Skeletal muscle satellite cell (primary cell): ENCODE results near the gene TMEM101.
"Not testable (repeated sequence)": the region's sequence is repeated elsewhere in the genome, so short reads cannot be mapped to it uniquely, and the experiment has no call there.

ENCODE experiments used
- H3K27me3 ChIP-seq: 2 replicates; pipeline ENCODE4 v1.7.0; 2013; ENCODE audit warnings: low read length; ENCODE audit not compliant: control insufficient read depth, insufficient read depth
- H3K36me3 ChIP-seq: 2 replicates; pipeline ENCODE4 v1.7.0; 2013; ENCODE audit warnings: mild to moderate bottlenecking, control low read depth, low read length; ENCODE audit not compliant: insufficient read depth
- H3K4me1 ChIP-seq: 2 replicates; pipeline ENCODE4 v1.7.0; 2013; ENCODE audit warnings: low read length; ENCODE audit not compliant: control insufficient read depth, insufficient read depth
- H3K4me2 ChIP-seq: 2 replicates; pipeline ENCODE4 v1.7.0; 2013; ENCODE audit warnings: mild to moderate bottlenecking, low read length
- H3K4me3 ChIP-seq: 2 replicates; pipeline ENCODE4 v1.7.0; 2013; ENCODE audit warnings: low read length
- H3K9ac ChIP-seq: 2 replicates; pipeline ENCODE4 v1.7.0; 2013; ENCODE audit warnings: mild to moderate bottlenecking, low read depth, low read length, moderate library complexity
- H3K9me3 ChIP-seq: replicated peaks from 2 replicates; pipeline ENCODE4 v1.7.0; 2013; ENCODE audit warnings: mild to moderate bottlenecking, control low read depth, low read length

The TMEM101 gene

DNA sequence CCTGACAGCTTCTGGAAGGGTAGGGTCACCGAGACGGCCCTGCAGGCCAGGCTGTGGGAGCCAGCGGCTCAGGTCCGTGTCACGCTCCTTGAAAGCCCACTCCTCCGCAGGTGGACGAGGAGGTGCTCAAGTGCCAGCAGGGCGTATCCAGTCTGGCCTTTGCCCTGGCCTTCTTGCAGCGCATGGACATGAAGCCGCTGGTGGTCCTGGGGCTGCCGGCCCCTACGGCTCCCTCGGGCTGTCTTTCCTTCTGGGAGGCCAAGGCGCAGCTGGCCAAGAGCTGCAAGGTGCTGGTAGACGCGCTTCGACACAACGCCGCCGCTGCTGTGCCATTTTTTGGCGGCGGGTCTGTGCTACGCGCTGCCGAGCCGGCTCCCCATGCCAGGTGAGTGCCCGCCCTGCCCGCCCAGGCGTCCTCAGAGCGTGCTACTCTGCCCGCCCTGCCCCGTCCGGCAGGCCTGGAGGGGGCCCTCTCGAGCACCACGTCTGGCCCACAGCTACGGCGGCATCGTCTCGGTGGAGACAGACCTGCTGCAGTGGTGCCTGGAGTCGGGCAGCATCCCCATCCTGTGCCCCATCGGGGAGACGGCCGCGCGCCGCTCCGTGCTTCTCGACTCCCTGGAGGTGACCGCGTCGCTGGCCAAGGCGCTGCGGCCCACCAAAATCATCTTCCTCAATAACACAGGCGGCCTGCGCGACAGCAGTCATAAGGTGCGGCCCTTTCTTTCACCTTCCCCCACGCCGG is 9.1 kb downstream of the TMEM101 start:
- Histone ChIP-seq H3K27me3 (no peaks in the 10 kb centered on the region), H3K36me3 (peaks cover 23% of the 10 kb centered on the region), H3K4me1 (peaks cover 64% of the 10 kb centered on the region)

DNA sequence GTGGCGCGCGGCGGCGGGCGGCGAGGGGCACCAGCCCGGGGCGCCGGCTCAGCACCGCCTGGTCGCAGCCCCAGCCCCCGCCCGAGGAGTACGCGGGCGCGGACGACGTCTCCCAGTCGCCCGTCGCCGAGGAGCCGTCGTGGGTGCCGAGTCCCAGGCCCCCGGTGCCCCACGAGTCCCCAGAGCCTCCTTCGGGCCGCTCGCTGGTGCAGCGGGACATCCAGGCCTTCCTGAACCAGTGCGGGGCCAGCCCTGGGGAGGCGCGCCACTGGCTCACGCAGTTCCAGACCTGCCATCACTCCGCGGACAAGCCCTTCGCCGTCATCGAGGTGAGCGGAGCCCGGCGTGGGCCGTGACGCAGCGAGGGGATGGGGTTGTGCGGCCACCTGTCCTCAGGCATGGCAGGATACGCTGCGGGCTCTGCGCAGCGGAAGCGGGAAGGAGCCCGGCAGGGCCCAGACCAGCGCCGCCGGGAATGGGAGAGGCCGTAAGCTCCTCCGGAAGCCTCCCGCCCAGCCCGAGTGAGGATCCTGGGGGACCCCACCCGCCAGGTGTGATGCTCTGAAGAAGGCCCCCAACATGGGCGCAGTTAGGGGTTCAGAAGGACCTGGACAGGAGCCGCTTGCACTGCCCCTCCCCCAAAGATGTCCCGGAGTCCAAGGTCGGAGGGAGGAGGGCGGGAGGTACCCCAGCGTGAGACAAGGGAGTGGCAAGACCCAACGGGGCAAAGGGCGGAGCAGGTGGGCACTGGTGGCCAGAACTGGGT is 9.8 kb downstream of the TMEM101 start:
- no peaks in the 10 kb centered on the region for H3K27me3 ChIP-seq
- peaks cover 64% of the 10 kb centered on the region for H3K4me1 ChIP-seq
- H3K9me3 ChIP-seq, result no peaks in the 10 kb centered on the region
- peak overlapping the region; percentile 76 for H3K9ac ChIP-seq
- peaks cover 23% of the 10 kb centered on the region for H3K36me3 ChIP-seq
- H3K4me2 ChIP-seq, result peak overlapping the region; percentile 97
- H3K4me3 ChIP-seq, result peak overlapping the region; percentile 82

More for the DNA sequence above, 9.1 kb downstream of the TMEM101 start:
- Histone ChIP-seq H3K4me3 (peak overlapping the region; percentile 82), H3K9me3 (no peaks in the 10 kb centered on the region), H3K9ac (peak overlapping the region; percentile 76), H3K4me2 (peak overlapping the region; percentile 97)

DNA sequence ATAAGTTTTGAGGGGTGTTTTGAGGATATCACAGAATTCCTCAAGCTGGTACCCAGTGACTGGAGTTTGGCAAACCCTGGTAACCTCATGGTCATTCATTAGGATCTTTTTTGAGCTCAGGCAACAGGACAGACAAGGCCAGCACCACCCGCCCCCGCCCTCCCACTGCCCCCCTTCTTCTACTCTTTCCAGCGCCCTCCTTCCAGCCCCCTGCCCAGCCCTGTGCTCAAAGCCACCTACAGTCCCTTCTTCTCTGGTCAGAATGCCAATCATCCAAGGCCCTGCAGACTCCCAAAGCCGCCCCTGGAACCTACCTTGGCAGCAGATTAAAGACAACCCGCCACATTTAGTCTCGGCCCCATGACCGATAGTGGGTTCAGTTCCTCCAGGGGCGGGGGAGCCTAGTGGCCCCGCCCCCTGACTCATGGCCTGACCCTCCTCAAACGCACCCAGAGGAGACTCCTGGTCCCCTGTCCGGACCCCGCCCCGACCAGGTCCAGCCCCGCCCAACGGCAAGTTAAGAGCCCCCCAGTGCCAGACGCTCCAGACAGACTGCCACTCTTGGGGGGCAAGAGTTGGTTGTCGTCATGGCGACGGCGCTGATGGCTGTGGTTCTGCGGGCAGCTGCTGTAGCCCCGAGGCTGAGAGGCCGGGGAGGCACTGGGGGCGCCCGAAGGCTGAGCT is 10.5 kb downstream of the TMEM101 start, which contains the start of gene NAGS:
Gene NAGS, plus strand, starts transcription at position 546 of the 684 bp plus-strand sequence. Its CDS starts 42 bp downstream, at position 588.
- H3K36me3 ChIP-seq, result peaks cover 19% of the 10 kb centered on the region

DNA sequence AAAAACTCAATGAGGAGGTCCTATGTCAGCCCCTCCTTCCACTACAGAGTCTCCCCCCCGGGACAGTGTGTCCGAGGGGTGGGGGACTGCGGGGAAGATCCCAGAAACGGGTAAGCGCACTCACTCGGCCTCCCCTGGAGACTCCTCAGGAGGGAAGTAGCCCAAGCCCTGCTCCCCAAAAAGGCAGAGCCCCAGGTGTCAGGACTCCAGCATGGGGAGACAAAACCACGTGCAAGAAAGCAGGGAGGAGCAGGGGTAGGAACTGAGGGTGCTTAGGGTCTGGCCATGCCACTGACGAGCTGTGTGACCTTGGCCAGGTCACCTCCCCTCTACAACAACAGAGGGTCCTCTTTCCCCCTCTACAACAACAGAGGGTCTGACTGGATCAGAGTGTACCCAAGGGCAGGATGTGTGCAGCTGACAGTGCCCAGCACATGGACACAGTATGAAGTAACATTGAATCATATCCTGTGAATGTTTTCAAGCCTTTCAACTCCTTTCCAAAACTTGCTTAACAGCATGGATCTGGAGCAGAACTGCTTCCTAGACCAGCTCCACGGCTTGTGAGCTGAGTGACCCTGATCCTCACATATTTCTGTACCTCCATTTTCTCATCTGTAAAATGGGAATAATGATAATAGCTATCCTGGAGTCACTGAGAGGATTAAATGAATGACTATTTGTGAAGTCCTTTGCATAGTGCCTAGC is 12.5 kb downstream of the TMEM101 start:
- Histone ChIP-seq H3K9me3 (no peaks in the 10 kb centered on the region), H3K4me1 (peaks cover 51% of the 10 kb centered on the region), H3K4me2 (peak overlapping the region; percentile 46), H3K4me3 (no peak overlapping the region), H3K36me3 (peaks cover 2% of the 10 kb centered on the region), H3K27me3 (no peaks in the 10 kb centered on the region), H3K9ac (peak overlapping the region; percentile 40)

More for the DNA sequence above, 10.5 kb downstream of the TMEM101 start, which contains the start of gene NAGS:
- peak within 1 kb of the TSS; percentile 82 for H3K4me3 ChIP-seq
- H3K4me1 ChIP-seq, result peaks cover 60% of the 10 kb centered on the region
- peak within 1 kb of the TSS; percentile 97 for H3K4me2 ChIP-seq
- no peaks in the 10 kb centered on the region for H3K9me3 ChIP-seq
- no peaks in the 10 kb centered on the region for H3K27me3 ChIP-seq
- peak within 1 kb of the TSS; percentile 76 for H3K9ac ChIP-seq

DNA sequence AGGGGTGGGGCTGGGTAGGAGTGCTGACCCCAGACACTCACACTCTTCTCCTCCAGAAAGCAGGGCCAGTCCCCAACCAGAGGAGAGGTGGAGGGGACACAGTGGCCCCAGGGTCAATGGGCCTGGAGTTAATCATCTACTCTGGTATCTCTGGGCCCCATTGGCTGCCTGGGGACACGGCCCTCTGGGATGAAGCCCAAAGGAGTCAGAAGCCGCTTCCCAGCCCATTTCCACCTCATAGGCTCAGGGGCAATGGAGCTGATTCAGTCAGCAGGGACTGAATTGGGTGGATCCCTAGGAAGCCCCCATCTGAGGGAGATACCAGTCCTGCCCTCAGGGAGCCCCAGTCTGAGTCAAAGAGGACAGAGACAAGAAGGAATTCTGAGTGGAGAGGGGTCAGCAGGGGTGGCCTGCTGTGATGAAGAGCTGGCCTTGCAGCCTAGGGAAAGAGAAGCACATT is 13.3 kb downstream of the TMEM101 start:
- Histone ChIP-seq H3K4me2 (no peak overlapping the region), H3K9me3 (no peaks in the 10 kb centered on the region), H3K9ac (peak overlapping the region; percentile 40), H3K27me3 (no peaks in the 10 kb centered on the region), H3K4me3 (no peak overlapping the region), H3K4me1 (peaks cover 47% of the 10 kb centered on the region), H3K36me3 (no peaks in the 10 kb centered on the region)

DNA sequence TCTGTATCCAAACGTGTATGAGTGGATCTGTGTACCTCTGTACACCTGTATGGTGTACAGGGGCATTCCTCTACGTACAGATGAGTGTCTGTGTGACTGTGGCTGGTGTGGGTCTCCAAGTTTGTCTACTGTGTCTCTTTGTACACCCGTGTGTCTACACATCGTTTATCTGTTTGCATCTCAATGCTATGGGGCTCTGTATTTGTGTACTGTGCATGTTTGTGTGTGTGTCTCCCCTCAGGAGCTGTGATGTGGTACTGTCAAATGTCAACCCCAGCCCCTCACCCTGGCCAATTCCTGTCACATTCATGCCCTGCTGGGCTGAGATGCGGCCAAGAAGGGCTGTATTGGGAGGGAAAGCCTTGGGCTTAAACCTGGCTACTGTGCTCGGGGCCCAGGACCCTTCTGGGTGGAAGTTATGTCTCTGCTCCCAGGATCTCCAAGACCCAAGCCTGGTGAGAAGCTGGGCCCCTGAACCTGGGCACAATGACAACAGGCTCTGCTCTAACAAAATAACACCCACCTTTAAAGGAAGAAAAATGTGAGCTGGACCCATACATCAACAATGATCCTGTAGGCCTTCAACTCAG is 13.8 kb downstream of the TMEM101 start:
- Histone ChIP-seq H3K4me1 (peaks cover 42% of the 10 kb centered on the region), H3K4me2 (no peak overlapping the region), H3K9ac (no peak overlapping the region), H3K36me3 (no peaks in the 10 kb centered on the region), H3K9me3 (no peaks in the 10 kb centered on the region), H3K27me3 (no peaks in the 10 kb centered on the region), H3K4me3 (no peak overlapping the region)

DNA sequence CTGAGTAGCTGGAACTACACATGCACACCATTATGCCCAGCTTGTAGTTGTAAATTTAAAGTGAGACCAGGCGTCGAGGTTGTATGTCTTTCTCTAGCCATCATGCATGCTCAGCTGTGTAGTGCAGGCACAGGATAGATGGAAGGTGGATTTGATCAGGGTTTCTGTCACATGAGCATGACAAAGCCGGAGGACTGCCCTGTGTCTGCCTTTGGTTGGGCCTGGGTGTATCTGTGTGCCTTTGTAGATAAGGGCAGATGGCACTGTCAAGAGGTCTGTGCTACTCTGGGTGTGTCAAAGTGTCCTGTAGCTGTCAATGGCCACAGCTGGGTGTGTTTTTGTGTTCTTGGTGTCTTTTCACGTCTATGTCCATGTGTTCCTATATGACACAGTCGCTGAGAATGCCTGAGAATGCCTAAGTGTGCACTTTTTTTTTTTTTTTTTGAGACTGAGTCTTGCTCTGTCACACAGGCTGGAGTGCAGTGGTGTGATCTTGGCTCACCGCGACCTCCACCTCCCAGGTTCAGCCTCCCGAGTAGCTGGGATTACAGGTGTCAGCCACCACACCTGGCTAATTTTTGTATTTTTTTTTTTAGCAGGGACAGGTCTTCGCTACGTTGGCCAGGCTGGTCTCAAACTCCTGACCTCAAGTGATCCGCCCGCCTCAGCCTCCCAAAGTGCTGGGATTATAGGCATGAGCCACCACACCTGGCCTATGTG is 14.5 kb downstream of the TMEM101 start:
- Histone ChIP-seq H3K9ac (no peak overlapping the region), H3K4me1 (peaks cover 35% of the 10 kb centered on the region), H3K27me3 (no peaks in the 10 kb centered on the region), H3K4me2 (no peak overlapping the region), H3K9me3 (no peaks in the 10 kb centered on the region), H3K4me3 (no peak overlapping the region), H3K36me3 (no peaks in the 10 kb centered on the region)

DNA sequence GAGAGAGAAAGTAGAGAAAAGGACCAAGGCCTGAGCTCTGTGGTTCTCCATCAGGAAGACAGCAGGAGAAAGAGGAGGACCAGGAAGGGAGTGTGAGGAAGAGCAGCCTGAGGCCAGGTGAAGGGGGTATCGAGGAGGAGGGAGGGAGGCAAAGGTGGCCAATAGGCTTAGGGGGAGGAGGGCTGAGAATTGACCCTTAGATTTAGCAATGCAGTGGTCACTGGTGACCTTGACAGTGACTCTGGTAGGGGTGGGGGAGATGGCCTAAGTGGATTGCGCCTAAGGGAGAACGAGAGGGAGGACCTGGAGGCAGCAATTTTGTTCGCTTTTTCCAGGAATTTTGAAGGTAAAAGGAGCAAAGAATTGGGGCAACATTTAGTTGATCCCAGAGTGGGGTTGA is 15.7 kb downstream of the TMEM101 start:
- Histone ChIP-seq H3K4me1 (peaks cover 34% of the 10 kb centered on the region), H3K4me3 (no peak overlapping the region), H3K36me3 (no peaks in the 10 kb centered on the region), H3K9ac (no peak overlapping the region), H3K27me3 (peaks cover 5% of the 10 kb centered on the region), H3K4me2 (no peak overlapping the region), H3K9me3 (no peaks in the 10 kb centered on the region)

DNA sequence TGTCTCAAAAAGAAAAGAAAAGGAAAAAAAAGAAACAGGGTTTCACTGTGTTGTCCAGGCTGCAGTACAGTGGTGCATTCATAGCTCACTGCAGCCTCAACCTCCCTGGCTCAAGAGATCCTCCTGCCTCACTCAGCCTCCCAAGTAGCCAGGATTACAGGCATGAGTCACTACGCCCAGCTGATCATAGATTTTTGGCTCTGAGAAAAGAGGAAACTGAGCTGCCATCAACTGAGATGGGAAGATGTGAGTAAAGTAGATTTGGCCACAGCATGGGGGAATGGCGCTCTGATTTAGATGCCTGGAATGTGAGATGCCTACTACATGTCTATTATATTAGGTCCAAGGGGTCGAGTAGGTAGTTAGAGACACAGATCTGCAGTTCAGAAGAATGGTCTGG is 16.2 kb downstream of the TMEM101 start:
- Histone ChIP-seq H3K4me2 (no peak overlapping the region), H3K9ac (no peak overlapping the region), H3K4me1 (peaks cover 34% of the 10 kb centered on the region), H3K4me3 (no peak overlapping the region), H3K36me3 (no peaks in the 10 kb centered on the region), H3K9me3 (no peaks in the 10 kb centered on the region), H3K27me3 (peaks cover 5% of the 10 kb centered on the region)

DNA sequence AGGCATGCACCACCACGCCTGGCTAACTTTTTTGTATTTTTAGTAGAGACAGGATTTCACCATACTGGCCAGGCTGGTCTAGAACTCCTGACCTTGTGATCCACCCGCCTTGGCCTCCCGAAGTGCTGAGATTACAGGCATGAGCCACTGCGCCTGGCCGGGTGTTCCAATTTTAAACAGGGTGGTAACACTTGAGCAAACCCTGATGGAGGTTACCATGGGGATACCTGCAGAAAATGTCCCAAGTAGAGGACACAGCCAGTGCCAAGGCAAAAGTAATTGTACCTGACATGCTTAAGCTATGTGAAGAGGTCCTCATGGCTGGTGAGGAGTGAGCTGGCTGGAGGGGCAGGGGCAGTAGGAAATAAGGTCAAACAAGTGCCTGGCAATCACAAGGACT is 17.6 kb downstream of the TMEM101 start:
- H3K27me3 ChIP-seq, H3K4me2 ChIP-seq, H3K9ac ChIP-seq, H3K36me3 ChIP-seq, H3K4me3 ChIP-seq, H3K9me3 ChIP-seq: not testable (repeated sequence)
- peaks cover 25% of the 10 kb centered on the region for H3K4me1 ChIP-seq
